ENCODE data around the gene CDK2. TPM values are rescaled to one million over a fixed set of nuclear protein-coding genes. Genes with fewer than 3 reads are reported as not detected.
"Not testable (repeated sequence)": the region's sequence is repeated elsewhere in the genome, so short reads cannot be mapped to it uniquely, and the experiment has no call there.

CDK2 gene
- total RNA-seq, 2 experiments from 2014 or later, result 15.8 to 16.0 TPM

- intact Hi-C loops (cut with DNase I, micrococcal nuclease), result loop anchor here (1.0 to 2.0 kb wide), 3 partner anchors 32 to 44 kb away; partner anchors contain the start of gene RPS26 (in 2 of the 2)
Measured at GRCh38 chr12:55996715-55997534, 30.3 kb downstream of the CDK2 start, which contains the start of gene SUOX. Gene SUOX (plus strand): TSS chr12:55997276. CDS start chr12:56002222, 4,946 bp downstream.

GRCh38 chr12:55997535-55997859 lies 30.9 kb downstream of the CDK2 start:
- Histone ChIP-seq H3K27me3 (ENCODE audit: control insufficient read depth in 1 of 2, insufficient read depth in 2 of 2, low read length in 2 of 2) (peaks cover 5 to 12% of the 10 kb centered on the region in 2 experiments), H3K9me3 (ENCODE audit: control insufficient read depth in 1 of 2, insufficient read depth in 1 of 2, low read length in 2 of 2) (no peaks in the 10 kb centered on the region), H3K36me3 (ENCODE audit: insufficient read depth, low read length) (peaks cover 23% of the 10 kb centered on the region), H3K27ac (ENCODE audit: low read depth in 1 of 2, low read length in 2 of 2) (no peak overlapping the region), H3K4me1 (ENCODE audit: insufficient read depth, low read length) (peaks cover 17% of the 10 kb centered on the region), H3K4me3 (ENCODE audit: low read length) (peak overlapping the region; percentile 43)
- Mint-ChIP-seq H3K4me3 (peak overlapping the region; percentile 51), H3K27me3 (peaks cover 20% of the 10 kb centered on the region), H3K36me3 (ENCODE audit: low read depth) (peaks cover 18% of the 10 kb centered on the region), H3K9me3 (no peaks in the 10 kb centered on the region), H3K4me1 (ENCODE audit: low read depth) (peaks cover 23% of the 10 kb centered on the region), H3K27ac (no peak overlapping the region)
- ChIA-PET CTCF (interaction anchor here (1.9 to 2.5 kb wide), 2 partner anchors 46 to 122 kb away, joined by 8 to 15 read pairs; partner anchors contain the start of gene ZC3H10), POLR2A (interaction anchor here (0.6 to 2.9 kb wide), 4 partner anchors 9 to 93 kb away, joined by 3 to 22 read pairs (median 12); partner anchors contain the start of gene RAB5B)
- peak; percentile 35 for ATAC-seq (ENCODE audit: poor library complexity)
- no peak for TF ChIP-seq CTCF (IDR thresholded peaks at IDR 0.05)
- peak in 1 of 14 experiments; percentile 11 for DNase-seq
- intact Hi-C loops (cut with DNase I, micrococcal nuclease), result loop anchor here in 1 of 2 experiments (2.0 kb wide), 1 partner anchor 43 kb away; the partner anchor contains the start of gene RPS26

More at GRCh38 chr12:55996715-55997534, 30.3 kb downstream of the CDK2 start, which contains the start of gene SUOX:
- Histone ChIP-seq H3K27ac (ENCODE audit: low read depth in 1 of 2, low read length in 2 of 2) (no peak within 1 kb of the TSS), H3K4me3 (ENCODE audit: low read length) (peak within 1 kb of the TSS; percentile 43), H3K36me3 (ENCODE audit: insufficient read depth, low read length) (peaks cover 29% of the 10 kb centered on the region), H3K4me1 (ENCODE audit: insufficient read depth, low read length) (peaks cover 17% of the 10 kb centered on the region), H3K9me3 (ENCODE audit: control insufficient read depth in 1 of 2, insufficient read depth in 1 of 2, low read length in 2 of 2) (no peaks in the 10 kb centered on the region), H3K27me3 (ENCODE audit: control insufficient read depth in 1 of 2, insufficient read depth in 2 of 2, low read length in 2 of 2) (peaks cover 5 to 12% of the 10 kb centered on the region in 2 experiments)
- Mint-ChIP-seq H3K4me1 (ENCODE audit: low read depth) (peaks cover 23% of the 10 kb centered on the region), H3K4me3 (peak within 1 kb of the TSS; percentile 51), H3K36me3 (ENCODE audit: low read depth) (peaks cover 24% of the 10 kb centered on the region), H3K27me3 (peaks cover 20% of the 10 kb centered on the region), H3K9me3 (no peaks in the 10 kb centered on the region), H3K27ac (no peak within 1 kb of the TSS)
- TF ChIP-seq CTCF (IDR thresholded peaks at IDR 0.05), result no peak
- ATAC-seq (ENCODE audit: poor library complexity), result peak; percentile 33
- CTCF ChIA-PET, result interaction anchor here (1.0 to 2.5 kb wide), 17 partner anchors 10 to 258 kb away, joined by 3 to 20 read pairs (median 8); partner anchors contain the start of genes RAB5B, SMARCC2 and ZC3H10
- DNase-seq, result peak in 5 of 14 experiments; percentile 8 to 69 (median 48)
- POLR2A ChIA-PET, result interaction anchor here (0.6 to 2.9 kb wide), 11 partner anchors 10 to 252 kb away, joined by 3 to 22 read pairs (median 4); partner anchors contain the start of genes RAB5B and SMARCC2

- Histone ChIP-seq H3K27me3 (ENCODE audit: control insufficient read depth in 1 of 2, insufficient read depth in 2 of 2, low read length in 2 of 2) (peaks cover 5 to 12% of the 10 kb centered on the region in 2 experiments), H3K4me1 (ENCODE audit: insufficient read depth, low read length) (peaks cover 17% of the 10 kb centered on the region)
- ChIA-PET CTCF (interaction anchor here (0.6 to 1.5 kb wide), 3 partner anchors 29 to 45 kb away, joined by 3 to 4 read pairs (median 3); no protein-coding TSS in a partner anchor), POLR2A (interaction anchor here (1.2 kb wide), 1 partner anchor 105 kb away, joined by 3 read pairs; the partner anchor contains the start of gene PA2G4)
- H3K27me3 Mint-ChIP-seq, result peaks cover 20% of the 10 kb centered on the region
- intact Hi-C loops (cut with DNase I, micrococcal nuclease); H3K4me3 ChIP-seq (ENCODE audit: low read length); H3K4me3 Mint-ChIP-seq; ATAC-seq (ENCODE audit: poor library complexity); H3K9me3 ChIP-seq (ENCODE audit: control insufficient read depth in 1 of 2, insufficient read depth in 1 of 2, low read length in 2 of 2); H3K9me3 Mint-ChIP-seq; H3K36me3 Mint-ChIP-seq (ENCODE audit: low read depth); H3K36me3 ChIP-seq (ENCODE audit: insufficient read depth, low read length); H3K27ac Mint-ChIP-seq; H3K27ac ChIP-seq (ENCODE audit: low read depth in 1 of 2, low read length in 2 of 2): not testable (repeated sequence)
- H3K4me1 Mint-ChIP-seq (ENCODE audit: low read depth), result peaks cover 23% of the 10 kb centered on the region
- DNase-seq, result peak in 1 of 14 experiments; percentile 14
Measured at GRCh38 chr12:55999522-55999921, 32.9 kb downstream of the CDK2 start.

GRCh38 chr12:55999999-56000540 lies 33.4 kb downstream of the CDK2 start:
- CTCF ChIA-PET, result interaction anchor here (0.6 to 0.9 kb wide), 2 partner anchors 29 kb away, joined by 3 to 4 read pairs; no protein-coding TSS in a partner anchor
- H3K4me3 Mint-ChIP-seq; H3K4me3 ChIP-seq (ENCODE audit: low read length); H3K9me3 ChIP-seq (ENCODE audit: control insufficient read depth in 1 of 2, insufficient read depth in 1 of 2, low read length in 2 of 2); H3K36me3 Mint-ChIP-seq (ENCODE audit: low read depth); ATAC-seq (ENCODE audit: poor library complexity); H3K9me3 Mint-ChIP-seq; H3K36me3 ChIP-seq (ENCODE audit: insufficient read depth, low read length); H3K27ac Mint-ChIP-seq; intact Hi-C loops (cut with DNase I, micrococcal nuclease); DNase-seq; H3K27ac ChIP-seq (ENCODE audit: low read depth in 1 of 2, low read length in 2 of 2): not testable (repeated sequence)
- POLR2A ChIA-PET, result interaction anchor here (1.2 kb wide), 1 partner anchor 104 kb away, joined by 3 read pairs; the partner anchor contains the start of gene PA2G4
- peaks cover 25% of the 10 kb centered on the region for H3K4me1 Mint-ChIP-seq (ENCODE audit: low read depth)
- peaks cover 20% of the 10 kb centered on the region for H3K27me3 Mint-ChIP-seq
- Histone ChIP-seq H3K27me3 (ENCODE audit: control insufficient read depth in 1 of 2, insufficient read depth in 2 of 2, low read length in 2 of 2) (peaks cover 5 to 12% of the 10 kb centered on the region in 2 experiments), H3K4me1 (ENCODE audit: insufficient read depth, low read length) (peaks cover 17% of the 10 kb centered on the region)

Data from CD4-positive, alpha-beta T cell (primary cell).